ENCODE measurements around the gene UNC80. TPM values are rescaled to one million over a fixed set of nuclear protein-coding genes. Genes with fewer than 3 reads are reported as not detected.

UNC80 gene
- total and polyA plus RNA-seq, 2 donors (not counting 3 experiments of a cell fraction or from before 2014, with no cell fraction given) = not detected

- Histone ChIP-seq H3K27me3 (ENCODE audit: control insufficient read depth in 2 of 2, insufficient read depth in 2 of 2, low read length in 2 of 2) (peaks cover 7 to 9% of the 10 kb centered on the region in 2 experiments), H3K27ac (ENCODE audit: insufficient read depth, low read depth, low read length) (no peak overlapping the region), H3K9ac (replicated peaks; ENCODE audit: extremely low read depth, insufficient read depth, low read length) (no peak overlapping the region), H3K4me3 (replicated peaks in 1 of 3; ENCODE audit: insufficient read depth in 1 of 3, low read depth in 1 of 3, low read length in 3 of 3) (no peak overlapping the region), H3K36me3 (ENCODE audit: control insufficient read depth in 2 of 2, extremely low read depth in 1 of 2, insufficient read depth in 2 of 2, low read length in 2 of 2) (no peaks in the 10 kb centered on the region), H3K9me3 (replicated peaks; ENCODE audit: control insufficient read depth, insufficient read depth, low read length) (no peaks in the 10 kb centered on the region), H3K9me1 (replicated peaks; ENCODE audit: control insufficient read depth, extremely low read depth, insufficient read depth, low read length) (no peaks in the 10 kb centered on the region), H3K79me2 (ENCODE audit: control insufficient read depth, insufficient read depth, low read length) (no peaks in the 10 kb centered on the region), H3K4me1 (ENCODE audit: control insufficient read depth, extremely low read depth, insufficient read depth, low read length) (no peaks in the 10 kb centered on the region), H4K20me1 (replicated peaks; ENCODE audit: control insufficient read depth, extremely low read depth, insufficient read depth, low read length) (no peaks in the 10 kb centered on the region), H3K4me2 (ENCODE audit: insufficient read depth, low read length) (no peak overlapping the region), H2AFZ (ENCODE audit: low read depth, low read length) (no peak overlapping the region)
- FAIRE-seq (no peak), DNase-seq (ENCODE audit: low read depth, low spot score) (no peak)
- CTCF ChIA-PET = interaction anchor here (0.9 to 1.6 kb wide), 4 partner anchors 13 to 213 kb away, joined by 3 to 5 read pairs (median 3); no protein-coding TSS in a partner anchor
- dilution Hi-C loops (cut with MboI; ENCODE audit: extremely low pct_ligation_motif_present, low sequenced_read_pairs) = no loop called here
- TF ChIP-seq JUN (IDR thresholded peaks at IDR 0.05; ENCODE audit: borderline replicate concordance, insufficient read depth, insufficient read length, low read depth) (no peak), MYC (IDR thresholded peaks at IDR 0.05; ENCODE audit: low read depth, low read length) (no peak), EZH2 (IDR thresholded peaks at IDR 0.05; ENCODE audit: borderline replicate concordance, low read depth, low read length, severe bottlenecking) (no peak)
- POLR2A ChIA-PET = no interaction called here
- intact Hi-C loops (cut with micrococcal nuclease) = no loop called here
- no TSS peak for BruUV-seq (replicated peaks)
Observed at GRCh38 chr2:209985874-209986273, 214.2 kb downstream of the UNC80 start.

- Histone ChIP-seq H2AFZ (ENCODE audit: low read depth, low read length) (no peak overlapping the region), H3K27ac (ENCODE audit: insufficient read depth, low read depth, low read length) (no peak overlapping the region), H3K9me1 (replicated peaks; ENCODE audit: control insufficient read depth, extremely low read depth, insufficient read depth, low read length) (no peaks in the 10 kb centered on the region), H3K4me1 (ENCODE audit: control insufficient read depth, extremely low read depth, insufficient read depth, low read length) (no peaks in the 10 kb centered on the region), H3K9me3 (replicated peaks; ENCODE audit: control insufficient read depth, insufficient read depth, low read length) (no peaks in the 10 kb centered on the region), H4K20me1 (replicated peaks; ENCODE audit: control insufficient read depth, extremely low read depth, insufficient read depth, low read length) (no peaks in the 10 kb centered on the region), H3K27me3 (ENCODE audit: control insufficient read depth in 2 of 2, insufficient read depth in 2 of 2, low read length in 2 of 2) (peaks cover 7 to 9% of the 10 kb centered on the region in 2 experiments), H3K4me2 (ENCODE audit: insufficient read depth, low read length) (no peak overlapping the region), H3K36me3 (ENCODE audit: control insufficient read depth in 2 of 2, extremely low read depth in 1 of 2, insufficient read depth in 2 of 2, low read length in 2 of 2) (no peaks in the 10 kb centered on the region), H3K79me2 (ENCODE audit: control insufficient read depth, insufficient read depth, low read length) (no peaks in the 10 kb centered on the region), H3K9ac (replicated peaks; ENCODE audit: extremely low read depth, insufficient read depth, low read length) (no peak overlapping the region), H3K4me3 (replicated peaks in 1 of 3; ENCODE audit: insufficient read depth in 1 of 3, low read depth in 1 of 3, low read length in 3 of 3) (no peak overlapping the region)
- ChIA-PET CTCF (interaction anchor here (1.0 to 1.6 kb wide), 3 partner anchors 12 to 212 kb away, joined by 3 to 5 read pairs (median 3); no protein-coding TSS in a partner anchor), POLR2A (no interaction called here)
- DNase-seq (ENCODE audit: low read depth, low spot score) (no peak), FAIRE-seq (no peak)
- no TSS peak for BruUV-seq (replicated peaks)
- dilution Hi-C loops (cut with MboI; ENCODE audit: extremely low pct_ligation_motif_present, low sequenced_read_pairs) = no loop called here
- intact Hi-C loops (cut with micrococcal nuclease) = no loop called here
- no peak for TF ChIP-seq MAX (IDR thresholded peaks at IDR 0.05; ENCODE audit: insufficient read depth, insufficient read length)
- no peak for TF ChIP-seq CTCF (IDR thresholded peaks at IDR 0.05; ENCODE audit: extremely low read depth in 1 of 2, insufficient read depth in 1 of 2, low read depth in 1 of 2, low read length in 2 of 2)
- no peak for TF ChIP-seq JUN (IDR thresholded peaks at IDR 0.05; ENCODE audit: borderline replicate concordance, insufficient read depth, insufficient read length, low read depth)
- TF ChIP-seq EZH2 (IDR thresholded peaks at IDR 0.05; ENCODE audit: borderline replicate concordance, low read depth, low read length, severe bottlenecking) = no peak
- no peak for TF ChIP-seq FOS (IDR thresholded peaks at IDR 0.05; ENCODE audit: borderline replicate concordance, insufficient read depth, low read length)
Observed at GRCh38 chr2:209986415-209986814, 214.8 kb downstream of the UNC80 start.

Measured in endothelial cell of umbilical vein (primary cell).